H9 (cell line): ENCODE data around the gene SLC5A12. TPM values are rescaled to one million over a fixed set of nuclear protein-coding genes. Genes with fewer than 3 reads are reported as not detected.

ENCODE experiments used
- DNase-seq: peaks from one replicate; pipeline ENCODE4 v3.0.0-alpha.2; 2017
- H2AFZ ChIP-seq: one replicate; pipeline ENCODE4 v1.6.1; 2013; ENCODE audit warnings: mild to moderate bottlenecking, low read length, control low read depth, moderate library complexity
- H2AK5ac ChIP-seq: 2 replicates; pipeline ENCODE4 v1.6.1; 2013; ENCODE audit warnings: low read length, control low read depth, mixed read lengths; ENCODE audit not compliant: insufficient read length
- H2BK120ac ChIP-seq: one replicate; pipeline ENCODE4 v1.6.1; 2013; ENCODE audit warnings: low read depth, mild to moderate bottlenecking, low read length, control low read depth, inconsistent platforms; ENCODE audit not compliant: poor library complexity, severe bottlenecking
- H2BK12ac ChIP-seq: 2 replicates; pipeline ENCODE4 v1.6.1; 2013; ENCODE audit warnings: low read length, control low read depth, mixed read lengths, low read depth; ENCODE audit not compliant: insufficient read length
- H2BK15ac ChIP-seq: 2 replicates; pipeline ENCODE4 v1.6.1; 2013; ENCODE audit warnings: low read depth, low read length, control low read depth
- H2BK20ac ChIP-seq: one replicate; pipeline ENCODE4 v1.6.1; 2013; ENCODE audit warnings: low read depth, mild to moderate bottlenecking, low read length, control low read depth, inconsistent platforms; ENCODE audit not compliant: poor library complexity, severe bottlenecking
- H2BK5ac ChIP-seq: 2 replicates; pipeline ENCODE4 v1.6.1; 2013; ENCODE audit warnings: low read length, control low read depth, mixed read lengths; ENCODE audit not compliant: insufficient read length
- H3K14ac ChIP-seq: 2 replicates; pipeline ENCODE4 v1.6.1; 2013; ENCODE audit warnings: low read length, control low read depth; ENCODE audit not compliant: insufficient read depth
- H3K18ac ChIP-seq: 2 replicates; pipeline ENCODE4 v1.6.1; 2013; ENCODE audit warnings: low read depth, mild to moderate bottlenecking, mixed read lengths, low read length, control low read depth; ENCODE audit not compliant: insufficient read length
- H3K23ac ChIP-seq: 2 replicates; pipeline ENCODE4 v1.6.1; 2013; ENCODE audit warnings: low read length, control low read depth, mixed read lengths, low read depth; ENCODE audit not compliant: insufficient read length
- H3K23me2 ChIP-seq: 2 replicates; pipeline ENCODE4 v1.6.1; 2013; ENCODE audit warnings: low read depth, mild to moderate bottlenecking, mixed read lengths, low read length, control low read depth; ENCODE audit not compliant: insufficient read length, poor library complexity, severe bottlenecking
- H3K27ac ChIP-seq: 2 replicates; pipeline ENCODE4 v1.5.1; 2013; ENCODE audit warnings: low read length, control low read depth, mixed read lengths, low read depth; ENCODE audit not compliant: insufficient read length
- H3K27me3 ChIP-seq: 2 replicates; pipeline ENCODE4 v1.6.1; 2013; ENCODE audit warnings: low read length, control low read depth, inconsistent platforms; ENCODE audit not compliant: insufficient read depth
- H3K4ac ChIP-seq: 2 replicates; pipeline ENCODE4 v1.6.1; 2013; ENCODE audit warnings: low read depth, mild to moderate bottlenecking, control low read depth, inconsistent platforms, low read length, moderate library complexity
- H3K4me1 ChIP-seq: 2 replicates; pipeline ENCODE4 v1.6.1; 2013; ENCODE audit warnings: low read length, control low read depth, inconsistent platforms; ENCODE audit not compliant: insufficient read depth
- H3K4me2 ChIP-seq: 2 replicates; pipeline ENCODE4 v1.6.1; 2013; ENCODE audit warnings: low read length, control low read depth, mixed read lengths; ENCODE audit not compliant: insufficient read length, insufficient read depth
- H3K56ac ChIP-seq: 2 replicates; pipeline ENCODE4 v1.6.1; 2013; ENCODE audit warnings: low read depth, mild to moderate bottlenecking, mixed read lengths, low read length, control low read depth; ENCODE audit not compliant: insufficient read length
- H3K79me1 ChIP-seq: 2 replicates; pipeline ENCODE4 v1.6.1; 2013; ENCODE audit warnings: low read depth, mild to moderate bottlenecking, moderate library complexity, low read length, control low read depth, inconsistent platforms; ENCODE audit not compliant: insufficient read depth, poor library complexity, severe bottlenecking
- H3K79me2 ChIP-seq: 2 replicates; pipeline ENCODE4 v1.6.1; 2013; ENCODE audit warnings: low read length, control low read depth, inconsistent platforms; ENCODE audit not compliant: insufficient read depth
- H3K9ac ChIP-seq: 2 replicates; pipeline ENCODE4 v1.6.1; 2013; ENCODE audit warnings: low read length, control low read depth, mixed read lengths; ENCODE audit not compliant: insufficient read length; ENCODE audit errors: extremely low read depth
- H3K9me3 ChIP-seq: one replicate; pipeline ENCODE4 v1.6.1; 2013; ENCODE audit warnings: low read depth, low read length, inconsistent platforms; ENCODE audit not compliant: control insufficient read depth
- H3T11ph ChIP-seq: one replicate; pipeline ENCODE4 v1.6.1; 2013; ENCODE audit warnings: mild to moderate bottlenecking, low read length, control low read depth, inconsistent platforms
- H4K20me1 ChIP-seq: one replicate; pipeline ENCODE4 v1.6.1; 2013; ENCODE audit not compliant: control insufficient read depth, insufficient read length, insufficient read depth
- H4K5ac ChIP-seq: 2 replicates; pipeline ENCODE4 v1.6.1; 2013; ENCODE audit warnings: low read depth, mild to moderate bottlenecking, mixed read lengths, low read length, control low read depth; ENCODE audit not compliant: insufficient read length
- H4K8ac ChIP-seq: replicated peaks from 2 replicates; pipeline ENCODE4 v1.6.1; 2013; ENCODE audit warnings: low read length, control low read depth, mixed read lengths, low read depth; ENCODE audit not compliant: insufficient read length
- H4K91ac ChIP-seq: 2 replicates; pipeline ENCODE4 v1.6.1; 2013; ENCODE audit warnings: low read depth, mild to moderate bottlenecking, moderate library complexity, mixed read lengths, low read length, control low read depth; ENCODE audit not compliant: insufficient read length
- H3K27ac Mint-ChIP-seq, 3 experiments: 2 replicates in 2 of 3; 3 replicates in 1 of 3; pipeline ENCODE4 v1.8.0; 2020 to 2021; ENCODE audit warnings: mixed read lengths in 3 of 3, mild to moderate bottlenecking in 1 of 3, moderate library complexity in 1 of 3
- H3K27me3 Mint-ChIP-seq: 2 replicates; pipeline ENCODE4 v1.8.0; 2021; ENCODE audit warnings: low read depth, mild to moderate bottlenecking, moderate library complexity, mixed read lengths
- H3K36me3 Mint-ChIP-seq, 3 experiments: 2 replicates in 2 of 3; 3 replicates in 1 of 3; pipeline ENCODE4 v1.8.0; 2020 to 2021; ENCODE audit warnings: low read depth in 3 of 3, mixed read lengths in 3 of 3; ENCODE audit not compliant: insufficient read depth in 1 of 3
- H3K4me1 Mint-ChIP-seq, 2 experiments: 2 replicates each; pipeline ENCODE4 v1.8.0; 2020; ENCODE audit warnings: mixed read lengths in 2 of 2
- H3K4me3 Mint-ChIP-seq, 2 experiments: 2 replicates in 1 of 2; 3 replicates in 1 of 2; pipeline ENCODE4 v1.8.0; 2020 to 2021; ENCODE audit warnings: mild to moderate bottlenecking in 2 of 2, mixed read lengths in 2 of 2, moderate library complexity in 1 of 2
- H3K9me3 Mint-ChIP-seq, 2 experiments: 2 replicates in 1 of 2; 3 replicates in 1 of 2; pipeline ENCODE4 v1.8.0; 2020; ENCODE audit warnings: mild to moderate bottlenecking in 2 of 2, mixed read lengths in 2 of 2, moderate library complexity in 1 of 2
- WGBS: extraction: QIAGEN DNeasy Blood & Tissue Kit; methylation state at CpG from one replicate; pipeline ENCODE4 v1.1.7; 2013; ENCODE audit warnings: missing lambda C conversion rate, low lambda C conversion rate, mixed read lengths; ENCODE audit not compliant: insufficient read length; ENCODE audit errors: extremely low coverage; 5-methylcytosine and 5-hydroxymethylcytosine counted together
- total RNA-seq: library from RNA; stranded (reverse); gene quantifications from 2 replicates; pipeline ENCODE4 v1.2.1, GENCODE V29; 2021
- TF ChIP-seq, protein P1 (sequence below): fragments of 200-600 bp; sonication (generic); conservative IDR thresholded peaks from 3 replicates; pipeline ENCODE4 v1.8.0; 2021; ENCODE audit warnings: antibody characterized with exemption, mild to moderate bottlenecking

Gene SLC5A12
- total RNA-seq, 1 experiment from 2014 or later: 2.7 TPM

DNA sequence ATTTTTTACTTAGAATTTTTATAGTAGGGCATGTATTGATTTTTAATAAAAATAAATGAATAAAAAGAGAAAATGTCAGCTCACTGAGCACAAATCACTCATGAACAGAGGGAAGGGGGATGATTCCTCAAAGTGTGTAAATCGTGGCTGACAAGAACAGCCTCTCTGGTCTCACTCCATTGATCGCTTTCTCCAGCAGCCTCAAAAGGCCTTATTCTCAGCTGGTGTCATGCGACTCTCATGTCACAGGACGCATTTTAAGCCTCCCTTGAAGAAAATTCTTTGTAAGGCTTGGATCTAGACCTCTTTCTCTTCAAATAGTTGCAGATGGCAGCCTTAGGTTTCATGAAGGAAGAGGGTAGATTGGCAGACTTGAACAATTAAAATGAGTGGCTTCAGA, 33.9 kb upstream of the SLC5A12 start:
- no peak overlapping the region for H3K4me2 ChIP-seq
- no peak overlapping the region for H2BK20ac ChIP-seq
- H2AFZ ChIP-seq: no peak overlapping the region
- H4K91ac ChIP-seq: no peak overlapping the region
- Mint-ChIP-seq H3K4me3 (no peak overlapping the region), H3K27me3 (no peaks in the 10 kb centered on the region), H3K9me3 (no peaks in the 10 kb centered on the region), H3K36me3 (no peaks in the 10 kb centered on the region), H3K27ac (no peak overlapping the region), H3K4me1 (peaks cover 1% of the 10 kb centered on the region in 2 experiments)
- no peak overlapping the region for H3K4ac ChIP-seq
- WGBS: no CpG with 5 or more reads among the region's 4 CpGs
- H2BK120ac ChIP-seq: no peak overlapping the region
- no peaks in the 10 kb centered on the region for H3K4me1 ChIP-seq
- H3K9ac ChIP-seq: no peak overlapping the region
- H3K18ac ChIP-seq: no peak overlapping the region
- no peaks in the 10 kb centered on the region for H3K9me3 ChIP-seq
- no peak overlapping the region for H3K14ac ChIP-seq
- H3K79me1 ChIP-seq: no peaks in the 10 kb centered on the region
- no peaks in the 10 kb centered on the region for H4K20me1 ChIP-seq
- H3K23me2 ChIP-seq: no peaks in the 10 kb centered on the region
- no peak overlapping the region for H3K27ac ChIP-seq
- no peak overlapping the region for H2BK12ac ChIP-seq
- H2BK5ac ChIP-seq: no peak overlapping the region
- H3T11ph ChIP-seq: no peak overlapping the region
- no peaks in the 10 kb centered on the region for H3K27me3 ChIP-seq
- DNase-seq: no peak
- TF ChIP-seq, protein P1, sequence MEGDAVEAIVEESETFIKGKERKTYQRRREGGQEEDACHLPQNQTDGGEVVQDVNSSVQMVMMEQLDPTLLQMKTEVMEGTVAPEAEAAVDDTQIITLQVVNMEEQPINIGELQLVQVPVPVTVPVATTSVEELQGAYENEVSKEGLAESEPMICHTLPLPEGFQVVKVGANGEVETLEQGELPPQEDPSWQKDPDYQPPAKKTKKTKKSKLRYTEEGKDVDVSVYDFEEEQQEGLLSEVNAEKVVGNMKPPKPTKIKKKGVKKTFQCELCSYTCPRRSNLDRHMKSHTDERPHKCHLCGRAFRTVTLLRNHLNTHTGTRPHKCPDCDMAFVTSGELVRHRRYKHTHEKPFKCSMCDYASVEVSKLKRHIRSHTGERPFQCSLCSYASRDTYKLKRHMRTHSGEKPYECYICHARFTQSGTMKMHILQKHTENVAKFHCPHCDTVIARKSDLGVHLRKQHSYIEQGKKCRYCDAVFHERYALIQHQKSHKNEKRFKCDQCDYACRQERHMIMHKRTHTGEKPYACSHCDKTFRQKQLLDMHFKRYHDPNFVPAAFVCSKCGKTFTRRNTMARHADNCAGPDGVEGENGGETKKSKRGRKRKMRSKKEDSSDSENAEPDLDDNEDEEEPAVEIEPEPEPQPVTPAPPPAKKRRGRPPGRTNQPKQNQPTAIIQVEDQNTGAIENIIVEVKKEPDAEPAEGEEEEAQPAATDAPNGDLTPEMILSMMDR: no peak
- H4K8ac ChIP-seq: no peak overlapping the region
- H3K23ac ChIP-seq: no peak overlapping the region
- no peaks in the 10 kb centered on the region for H3K79me2 ChIP-seq
- no peak overlapping the region for H2AK5ac ChIP-seq
- no peak overlapping the region for H4K5ac ChIP-seq
- no peak overlapping the region for H2BK15ac ChIP-seq
- H3K56ac ChIP-seq: no peak overlapping the region
